GM06990 (cell line): Measurements from ENCODE around the gene BTNL8.

Source experiments
- DNase-seq: peaks from one replicate; pipeline ENCODE4 v3.0.0-alpha.2; 2011; ENCODE audit not compliant: insufficient read length; ENCODE audit errors: extremely low read depth
- H3K27me3 ChIP-seq: replicated peaks from 2 replicates; pipeline ENCODE4 v1.6.0; 2011; ENCODE audit warnings: low read length; ENCODE audit not compliant: control insufficient read depth, insufficient read depth
- H3K36me3 ChIP-seq: 2 replicates; pipeline ENCODE4 v1.5.1; 2011; ENCODE audit warnings: low read length; ENCODE audit not compliant: control insufficient read depth, insufficient read depth
- H3K4me3 ChIP-seq: replicated peaks from 2 replicates; pipeline ENCODE4 v1.5.1; 2011; ENCODE audit warnings: low read depth, mild to moderate bottlenecking, control low read depth, low read length
- CTCF ChIP-seq: IDR thresholded peaks from 2 replicates; pipeline ENCODE4 v1.5.1; 2011; ENCODE audit warnings: low read length, control low read depth, mild to moderate bottlenecking, inconsistent platforms; ENCODE audit not compliant: insufficient read depth, poor library complexity, severe bottlenecking

The BTNL8 gene

GRCh38 chr5:180898621-180899246, at the start of gene BTNL8:
BTNL8 (plus strand) TSS chr5:180899159; CDS start chr5:180899311, 152 bp downstream.
- Histone ChIP-seq H3K27me3 (no peaks in the 10 kb centered on the region), H3K36me3 (no peaks in the 10 kb centered on the region), H3K4me3 (no peak within 1 kb of the TSS)
- TF ChIP-seq CTCF: no peak
- no peak for DNase-seq

- Histone ChIP-seq H3K36me3 (peaks cover 17% of the 10 kb centered on the region), H3K27me3 (no peaks in the 10 kb centered on the region), H3K4me3 (no peak overlapping the region)
- TF ChIP-seq CTCF: no peak
- DNase-seq: no peak
Measured at GRCh38 chr5:180849827-180850226, 49.1 kb upstream of the BTNL8 start.

- Histone ChIP-seq H3K27me3 (no peaks in the 10 kb centered on the region), H3K4me3 (no peak overlapping the region), H3K36me3 (peaks cover 20% of the 10 kb centered on the region)
- TF ChIP-seq CTCF: no peak
- no peak for DNase-seq
Measured at GRCh38 chr5:180850434-180851078, 48.4 kb upstream of the BTNL8 start.

GRCh38 chr5:180852495-180852894, 46.5 kb upstream of the BTNL8 start:
- Histone ChIP-seq H3K27me3 (no peaks in the 10 kb centered on the region), H3K36me3 (peaks cover 21% of the 10 kb centered on the region), H3K4me3 (no peak overlapping the region)
- no peak for DNase-seq
- no peak for TF ChIP-seq CTCF

- H3K36me3 ChIP-seq: peaks cover 21% of the 10 kb centered on the region
- no peaks in the 10 kb centered on the region for H3K27me3 ChIP-seq
- DNase-seq: no peak
- H3K4me3 ChIP-seq: no peak overlapping the region
- no peak for TF ChIP-seq CTCF
Measured at GRCh38 chr5:180853121-180853847, 45.7 kb upstream of the BTNL8 start.
